OCI-LY1 (cell line): ENCODE results near the gene ILF3.
A peak's percentile ranks its signal among the peaks of the same experiment; 100 is the strongest.

Source experiments
- H2AFZ ChIP-seq: fragments of 200-600 bp; sonication (generic), shearing (Covaris generic); 2 replicates; pipeline ENCODE4 v1.6.0; 2014; ENCODE audit warnings: antibody characterized with exemption, mild to moderate bottlenecking, low read length
- H3F3A ChIP-seq: fragments of 200-600 bp; sonication (generic), shearing (Covaris generic); 2 replicates; pipeline ENCODE4 v1.6.0; 2014; ENCODE audit warnings: mild to moderate bottlenecking, antibody characterized with exemption, low read length, moderate library complexity; ENCODE audit not compliant: insufficient read depth
- H3K27ac ChIP-seq: fragments of 200-600 bp; sonication (generic); 2 replicates; pipeline ENCODE4 v1.5.1; 2014; ENCODE audit warnings: low read length, mixed run types, mild to moderate bottlenecking, low read depth; ENCODE audit not compliant: poor library complexity, severe bottlenecking
- H3K27me3 ChIP-seq: fragments of 200-600 bp; sonication (generic); 2 replicates; pipeline ENCODE4 v1.6.0; 2014; ENCODE audit warnings: antibody characterized with exemption, mild to moderate bottlenecking, low read length, moderate library complexity; ENCODE audit not compliant: insufficient read depth
- H3K36me3 ChIP-seq: fragments of 200-600 bp; sonication (generic); 2 replicates; pipeline ENCODE4 v1.6.1; 2014; ENCODE audit warnings: mild to moderate bottlenecking, antibody characterized with exemption, low read length, moderate library complexity, mixed read lengths; ENCODE audit not compliant: insufficient read depth
- H3K4me1 ChIP-seq: fragments of 200-600 bp; sonication (generic); 2 replicates; pipeline ENCODE4 v1.5.1; 2014; ENCODE audit warnings: mild to moderate bottlenecking, low read length, moderate library complexity; ENCODE audit not compliant: insufficient read depth, severe bottlenecking
- H3K4me2 ChIP-seq: fragments of 200-600 bp; sonication (generic), shearing (Covaris generic); 2 replicates; pipeline ENCODE4 v1.6.1; 2014; ENCODE audit warnings: low read length
- H3K4me3 ChIP-seq: fragments of 200-600 bp; sonication (generic); 2 replicates; pipeline ENCODE4 v1.5.1; 2014; ENCODE audit warnings: low read length, low read depth, mild to moderate bottlenecking, mixed read lengths; ENCODE audit not compliant: poor library complexity, severe bottlenecking
- H3K79me2 ChIP-seq: fragments of 200-600 bp; shearing (Covaris generic); 2 replicates; pipeline ENCODE4 v1.6.1; 2016; ENCODE audit warnings: mixed run types, low read length, mixed read lengths; ENCODE audit not compliant: insufficient read depth
- H3K9ac ChIP-seq: fragments of 200-600 bp; sonication (generic), shearing (Covaris generic); 2 replicates; pipeline ENCODE4 v1.6.1; 2014; ENCODE audit warnings: mild to moderate bottlenecking, low read length, mixed read lengths
- H3K9me2 ChIP-seq: fragments of 200-600 bp; sonication (generic), shearing (Covaris generic); 2 replicates; pipeline ENCODE4 v1.6.1; 2014; ENCODE audit warnings: low read depth, mild to moderate bottlenecking, low read length, mixed read lengths
- H3K9me3 ChIP-seq: fragments of 200-600 bp; shearing (Covaris generic); 2 replicates; pipeline ENCODE4 v1.6.1; 2014; ENCODE audit warnings: low read length, mixed read lengths
- H4K20me1 ChIP-seq: fragments of 200-600 bp; sonication (generic), shearing (Covaris generic); 2 replicates; pipeline ENCODE4 v1.6.0; 2016; ENCODE audit warnings: mild to moderate bottlenecking, low read length; ENCODE audit not compliant: insufficient read depth
- EZH2 ChIP-seq: fragments of 200-600 bp; sonication (generic), shearing (Covaris generic); IDR thresholded peaks from 2 replicates; pipeline ENCODE4 v1.8.0; 2017; ENCODE audit warnings: borderline replicate concordance, mixed run types, mild to moderate bottlenecking, antibody characterized with exemption, low read length, moderate library complexity, mixed read lengths
- TF ChIP-seq, protein P1 (sequence below): fragments of 200-600 bp; sonication (generic), shearing (Covaris generic); IDR thresholded peaks from 2 replicates; pipeline ENCODE4 v1.5.1; 2017; ENCODE audit warnings: mild to moderate bottlenecking, antibody characterized with exemption, low read length, moderate library complexity, mixed read lengths

The ILF3 gene

DNA sequence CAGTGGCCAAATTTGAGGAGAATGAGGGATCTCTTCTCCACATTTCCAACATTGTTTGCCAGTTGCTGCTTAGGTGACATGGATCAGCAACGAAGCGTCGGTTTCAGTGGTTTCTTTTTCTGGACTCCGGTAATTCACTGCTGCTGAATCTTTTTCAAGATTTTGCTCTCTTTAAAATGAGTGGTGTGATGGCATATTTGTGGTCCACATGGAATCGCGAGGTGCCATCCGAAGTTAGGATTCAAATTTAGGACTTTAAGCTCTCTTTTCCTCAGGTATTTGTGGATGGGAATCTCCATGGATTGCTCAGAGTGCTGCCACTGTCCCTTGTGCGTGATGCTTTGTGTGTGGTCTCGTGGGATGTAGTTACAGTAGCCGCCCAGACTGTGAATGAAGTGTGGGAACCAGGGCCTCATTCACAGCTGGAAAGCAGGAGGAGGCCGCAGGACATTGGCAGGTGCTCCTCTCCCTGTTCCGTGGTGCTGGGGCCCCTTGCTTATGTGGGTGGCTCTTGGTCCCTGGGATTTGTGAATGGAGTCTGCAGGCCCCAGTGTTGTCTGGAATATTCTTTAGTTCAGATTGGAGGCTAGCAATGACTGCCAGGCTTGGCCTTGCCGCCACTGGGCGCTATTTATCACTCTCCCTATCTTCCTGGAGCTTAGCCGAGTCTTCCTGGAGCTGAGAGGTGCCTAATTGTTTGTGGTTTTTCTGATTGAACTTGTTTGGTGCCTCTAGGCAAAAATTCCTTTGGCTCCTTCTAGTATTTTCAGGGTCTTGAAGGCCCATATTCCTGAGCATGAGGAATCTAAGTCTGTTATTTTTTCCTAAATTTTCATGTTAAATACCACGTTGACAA, 1.5 kb downstream of the ILF3 start:
- H4K20me1 ChIP-seq: no peaks in the 10 kb centered on the region
- H2AFZ ChIP-seq: no peak overlapping the region
- peak overlapping the region; percentile 98 for H3K4me3 ChIP-seq
- H3K9me3 ChIP-seq: no peaks in the 10 kb centered on the region
- H3K9ac ChIP-seq: peak overlapping the region; percentile 95
- no peaks in the 10 kb centered on the region for H3K27me3 ChIP-seq
- no peaks in the 10 kb centered on the region for H3F3A ChIP-seq
- no peak for TF ChIP-seq EZH2
- TF ChIP-seq, protein P1, sequence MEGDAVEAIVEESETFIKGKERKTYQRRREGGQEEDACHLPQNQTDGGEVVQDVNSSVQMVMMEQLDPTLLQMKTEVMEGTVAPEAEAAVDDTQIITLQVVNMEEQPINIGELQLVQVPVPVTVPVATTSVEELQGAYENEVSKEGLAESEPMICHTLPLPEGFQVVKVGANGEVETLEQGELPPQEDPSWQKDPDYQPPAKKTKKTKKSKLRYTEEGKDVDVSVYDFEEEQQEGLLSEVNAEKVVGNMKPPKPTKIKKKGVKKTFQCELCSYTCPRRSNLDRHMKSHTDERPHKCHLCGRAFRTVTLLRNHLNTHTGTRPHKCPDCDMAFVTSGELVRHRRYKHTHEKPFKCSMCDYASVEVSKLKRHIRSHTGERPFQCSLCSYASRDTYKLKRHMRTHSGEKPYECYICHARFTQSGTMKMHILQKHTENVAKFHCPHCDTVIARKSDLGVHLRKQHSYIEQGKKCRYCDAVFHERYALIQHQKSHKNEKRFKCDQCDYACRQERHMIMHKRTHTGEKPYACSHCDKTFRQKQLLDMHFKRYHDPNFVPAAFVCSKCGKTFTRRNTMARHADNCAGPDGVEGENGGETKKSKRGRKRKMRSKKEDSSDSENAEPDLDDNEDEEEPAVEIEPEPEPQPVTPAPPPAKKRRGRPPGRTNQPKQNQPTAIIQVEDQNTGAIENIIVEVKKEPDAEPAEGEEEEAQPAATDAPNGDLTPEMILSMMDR: peak; percentile 36; the same call in 1 of the 2 replicates
- peak overlapping the region; percentile 92 for H3K4me2 ChIP-seq
- H3K36me3 ChIP-seq: peaks cover 50% of the 10 kb centered on the region
- H3K9me2 ChIP-seq: no peaks in the 10 kb centered on the region
- H3K27ac ChIP-seq: peak overlapping the region; percentile 84
- H3K79me2 ChIP-seq: peaks cover 60% of the 10 kb centered on the region
- H3K4me1 ChIP-seq: peaks cover 64% of the 10 kb centered on the region

DNA sequence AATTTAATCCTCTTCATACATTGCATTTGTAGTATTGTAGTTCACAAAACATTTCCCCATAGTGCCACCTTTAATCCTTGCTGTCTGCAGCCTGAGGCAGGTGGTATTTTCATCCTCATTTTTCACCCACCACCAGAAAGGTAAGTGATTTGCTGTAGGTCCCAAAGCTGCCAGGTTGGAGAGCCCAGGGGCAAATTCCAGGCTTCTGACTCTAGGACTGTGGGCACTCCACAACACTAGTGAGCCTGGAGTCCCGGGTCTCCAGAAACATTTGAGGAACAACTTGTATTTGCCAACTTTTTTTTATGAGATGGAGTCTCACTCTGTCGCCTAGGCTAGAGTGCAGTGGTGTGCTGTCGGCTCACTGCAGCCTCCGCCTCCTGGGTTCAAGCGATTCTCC, 6.2 kb downstream of the ILF3 start:
- peaks cover 99% of the 10 kb centered on the region for H3K79me2 ChIP-seq
- TF ChIP-seq, protein P1: no peak
- no peak for TF ChIP-seq EZH2
- peak overlapping the region; percentile 50 for H3K4me3 ChIP-seq
- peaks cover 85% of the 10 kb centered on the region for H3K4me1 ChIP-seq
- peak overlapping the region; percentile 4; the same call in 1 of the 2 replicates for H3K9ac ChIP-seq
- H3K9me3 ChIP-seq: no peaks in the 10 kb centered on the region
- peaks cover 52% of the 10 kb centered on the region for H3K36me3 ChIP-seq
- peak overlapping the region; percentile 74 for H3K4me2 ChIP-seq
- H3K27ac ChIP-seq: peak overlapping the region; percentile 87
- H3K27me3 ChIP-seq: no peaks in the 10 kb centered on the region
- no peak overlapping the region for H2AFZ ChIP-seq
- H3K9me2 ChIP-seq: no peaks in the 10 kb centered on the region
- H4K20me1 ChIP-seq: no peaks in the 10 kb centered on the region; the same call in 1 of the 2 replicates
- H3F3A ChIP-seq: no peaks in the 10 kb centered on the region

DNA sequence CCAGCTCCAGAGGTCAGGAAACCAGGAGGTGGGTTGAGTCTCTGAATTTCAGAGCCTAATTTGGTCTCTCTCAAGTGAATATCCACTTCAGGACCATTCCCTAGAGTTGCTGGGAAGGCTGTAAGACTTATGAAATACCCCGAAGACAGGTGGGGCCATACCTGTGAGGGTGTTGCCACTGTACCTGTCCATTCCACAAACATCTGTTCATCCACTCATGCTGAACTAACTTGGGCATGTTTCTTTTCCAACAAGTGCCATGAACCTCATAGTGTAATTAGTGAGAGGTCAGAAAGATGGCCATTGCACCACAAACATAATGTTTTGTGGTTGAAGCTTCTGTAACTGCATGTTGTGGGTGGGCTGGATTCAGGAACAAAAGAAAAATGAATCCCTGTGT, 7.8 kb downstream of the ILF3 start:
- H3K36me3 ChIP-seq: peaks cover 50% of the 10 kb centered on the region

More for the DNA sequence above, 7.8 kb downstream of the ILF3 start:
- peaks cover 99% of the 10 kb centered on the region for H3K79me2 ChIP-seq
- H4K20me1 ChIP-seq: peaks cover 3% of the 10 kb centered on the region; the same call in 1 of the 2 replicates
- peak overlapping the region; percentile 87 for H3K27ac ChIP-seq
- no peaks in the 10 kb centered on the region for H3K9me3 ChIP-seq
- no peak for TF ChIP-seq EZH2
- TF ChIP-seq, protein P1: no peak
- no peak overlapping the region for H2AFZ ChIP-seq
- no peaks in the 10 kb centered on the region for H3K9me2 ChIP-seq
- peak overlapping the region; percentile 46 for H3K4me3 ChIP-seq
- peak overlapping the region; percentile 74 for H3K4me2 ChIP-seq
- H3K4me1 ChIP-seq: peaks cover 71% of the 10 kb centered on the region
- no peaks in the 10 kb centered on the region for H3K27me3 ChIP-seq
- no peaks in the 10 kb centered on the region for H3F3A ChIP-seq
- peak overlapping the region; percentile 48; the same call in 1 of the 2 replicates for H3K9ac ChIP-seq
